ENCODE results near the gene MYPN.

- TF ChIP-seq CTCF (IDR thresholded peaks at IDR 0.05; ENCODE audit: low read length) (no peak), EZH2 (IDR thresholded peaks at IDR 0.05; ENCODE audit: borderline replicate concordance, low read length) (no peak)
These were observed 25.3 kb upstream of the MYPN start for GRCh38 chr10:68083953-68084352.

Data from OCI-LY1 (cell line).